Central memory CD4-positive, alpha-beta T cell (primary cell): ENCODE data around the gene LAMC1.

Source experiments
- DNase-seq: peaks from one replicate; pipeline ENCODE4 v3.0.0; 2022
- total RNA-seq, 3 experiments: gene quantifications; one replicate each; lab custom pipeline; 2026; lab: John Stamatoyannopoulos, UW

LAMC1 gene
- total RNA-seq, result 0 reads per million in 3 experiments

- DNase-seq, result no peak
Observed at GRCh38 chr1:183023146-183023600, at the start of gene LAMC1. TSS of gene LAMC1 (plus strand) at chr1:183023420. CDS start at chr1:183023717, 297 bp downstream.

GRCh38 chr1:182974506-182975191, 48.6 kb upstream of the LAMC1 start:
- DNase-seq, result no peak

GRCh38 chr1:182977480-182977879, 45.7 kb upstream of the LAMC1 start:
- DNase-seq, result no peak

DNA sequence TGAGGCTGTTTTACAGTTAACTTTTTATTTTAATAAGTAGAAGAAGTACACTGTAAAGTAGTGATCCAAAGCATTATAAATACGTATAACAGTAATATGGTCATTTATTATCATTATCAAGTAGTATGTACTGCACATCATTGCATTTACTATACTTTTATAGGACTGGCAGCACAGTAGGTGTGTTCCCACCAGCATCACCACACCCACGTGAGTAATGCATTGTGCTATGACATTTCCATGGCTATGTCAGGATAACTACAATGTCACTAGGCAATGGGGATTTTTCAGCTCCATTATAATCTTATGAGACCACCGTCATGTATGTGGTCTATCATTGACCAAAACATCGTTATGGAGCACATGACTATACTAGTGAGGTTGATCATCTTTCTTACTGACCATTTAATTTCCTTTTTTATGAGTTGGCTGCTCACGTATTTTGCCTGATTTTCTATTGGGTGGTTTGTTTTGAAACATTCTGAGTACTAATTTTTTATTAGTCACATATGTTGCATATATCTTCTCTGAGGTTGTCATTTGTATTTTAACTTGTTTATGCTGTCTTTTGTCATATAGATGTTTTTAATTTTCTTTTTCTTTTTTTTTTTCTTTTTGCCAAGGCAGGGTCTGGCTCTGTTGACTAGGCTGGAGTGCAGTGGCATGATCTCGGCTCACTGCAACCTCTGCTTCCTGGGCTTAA, 44.9 kb upstream of the LAMC1 start:
- no peak for DNase-seq

DNA sequence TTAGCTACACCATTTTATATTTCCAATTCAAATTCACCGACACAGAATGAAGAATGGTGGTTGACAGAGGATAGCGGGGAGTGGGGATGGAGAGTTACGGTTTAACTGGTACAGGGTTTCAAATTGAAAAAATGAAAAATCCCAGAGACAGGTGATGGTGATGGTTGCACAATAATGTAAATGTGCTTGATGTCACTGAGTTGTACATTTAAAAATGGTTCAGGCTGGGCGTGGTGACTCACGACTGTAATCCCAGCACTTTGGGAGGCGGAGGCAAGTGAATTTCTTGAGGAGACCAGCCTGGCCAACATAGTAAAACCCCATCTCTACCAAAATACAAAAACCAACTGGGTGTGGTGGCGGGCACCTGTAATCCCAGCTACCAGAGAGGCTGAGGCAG, 39.1 kb upstream of the LAMC1 start:
- DNase-seq, result no peak

DNA sequence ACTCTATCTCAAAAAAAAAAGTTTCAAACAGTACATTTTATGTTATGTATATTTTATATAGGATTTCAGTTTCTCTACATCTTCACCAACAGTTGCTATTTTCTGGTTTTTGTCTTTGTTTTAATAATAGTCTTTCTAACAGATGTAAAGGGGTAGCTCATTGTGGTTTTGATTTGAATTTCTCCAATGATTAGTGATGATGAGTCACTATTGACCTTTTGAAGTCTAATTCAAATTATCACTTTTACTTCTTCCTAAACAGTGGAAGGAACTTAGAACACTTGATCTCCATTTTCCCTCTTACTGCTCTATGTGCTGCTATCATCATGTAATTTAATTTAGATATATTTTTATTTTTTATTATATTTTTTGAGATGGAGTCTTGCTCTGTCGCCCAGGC, 38.6 kb upstream of the LAMC1 start:
- DNase-seq, result no peak

DNA sequence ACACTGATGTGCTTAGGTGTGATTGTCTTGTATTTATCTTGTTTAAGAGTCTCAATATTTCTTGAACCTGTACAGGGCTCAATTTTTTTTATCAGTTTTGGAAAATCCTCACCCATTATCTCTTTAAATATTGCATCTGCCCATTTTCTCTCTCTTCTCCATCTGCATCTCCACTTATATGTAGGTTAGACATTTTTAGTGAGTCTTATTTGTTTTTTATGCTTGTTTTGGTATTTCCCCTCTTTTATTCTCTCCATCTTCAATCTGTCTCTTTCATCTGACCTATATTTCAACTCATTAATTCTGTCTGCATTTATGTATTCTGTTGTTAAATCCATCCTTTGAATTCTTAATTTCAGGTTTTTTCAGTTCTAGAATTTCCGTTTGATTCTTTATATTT, 37.3 kb upstream of the LAMC1 start:
- no peak for DNase-seq

DNA sequence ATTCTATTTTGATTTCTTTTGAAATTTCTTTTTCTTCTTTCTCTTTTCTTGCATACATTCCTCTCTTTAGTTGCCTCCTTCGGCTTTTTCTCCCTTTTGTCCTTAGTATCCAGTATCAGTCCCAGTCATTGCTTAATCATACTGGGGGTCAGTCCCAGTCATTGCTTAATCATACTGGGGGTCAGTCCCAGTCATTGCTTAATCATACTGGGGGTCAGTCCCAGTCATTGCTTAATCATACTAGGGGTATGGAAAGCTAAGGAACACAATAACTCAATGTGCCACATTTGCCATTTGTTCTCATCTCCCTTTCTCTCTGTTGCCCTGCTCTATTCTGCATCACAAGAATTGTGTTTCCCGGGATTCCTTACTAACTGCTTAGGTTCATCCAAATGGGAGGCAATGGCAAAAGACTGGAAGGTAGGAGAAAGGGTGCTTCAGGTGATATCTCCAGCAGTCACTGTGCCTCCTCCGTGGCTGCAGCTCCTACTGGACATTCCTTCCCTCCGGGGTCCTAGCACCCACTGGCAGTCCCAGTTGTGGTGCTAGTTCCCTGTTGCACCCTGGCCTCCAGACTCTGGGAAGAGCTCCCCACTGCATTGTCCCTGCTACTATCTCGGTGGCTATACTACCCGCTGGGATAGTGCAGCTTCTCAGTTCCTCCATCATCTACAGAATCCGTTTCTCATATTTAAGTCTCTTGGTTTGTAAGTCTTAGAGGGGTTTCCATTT, 32.6 kb upstream of the LAMC1 start:
- no peak for DNase-seq

DNA sequence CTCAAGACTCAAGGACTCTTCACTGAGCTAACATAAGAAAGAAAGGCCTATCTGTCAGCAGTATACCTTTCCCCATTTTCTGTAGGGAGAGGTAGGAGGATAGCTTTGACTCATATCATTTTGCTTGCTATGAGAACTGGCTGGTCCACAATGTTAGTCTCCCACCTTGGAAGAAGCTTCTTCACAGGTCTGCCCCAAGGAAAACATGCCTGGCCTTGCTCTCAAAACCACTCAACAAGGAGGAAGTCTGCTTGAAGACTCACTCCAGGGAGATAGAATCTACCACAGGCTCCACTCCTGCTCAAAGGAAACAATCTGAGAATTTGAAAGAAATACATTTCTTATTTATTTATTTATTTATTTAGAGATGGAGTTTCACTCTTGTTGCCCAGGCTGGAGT, 29.5 kb upstream of the LAMC1 start:
- no peak for DNase-seq

DNA sequence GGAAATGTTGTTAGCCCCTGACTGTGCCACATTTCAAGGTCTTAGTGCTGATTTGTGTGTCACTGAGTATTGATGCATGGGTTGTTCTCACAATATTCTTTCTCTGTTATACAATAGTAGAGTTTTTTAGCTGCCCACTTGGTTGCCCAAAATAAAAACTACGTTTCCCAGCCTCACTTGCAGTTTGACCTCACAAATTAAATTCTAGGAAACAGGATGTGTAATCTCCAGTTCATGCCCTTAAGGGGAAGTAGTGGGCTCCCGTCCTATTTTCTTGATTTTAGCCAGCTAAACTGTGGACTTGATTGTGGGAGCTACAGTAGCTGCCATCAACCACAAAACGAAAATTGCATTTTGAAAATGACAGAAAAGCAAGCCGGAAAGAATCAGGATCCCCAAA, 27.3 kb upstream of the LAMC1 start:
- no peak for DNase-seq

GRCh38 chr1:182996816-182997215, 26.4 kb upstream of the LAMC1 start:
- no peak for DNase-seq

- no peak for DNase-seq
Observed at GRCh38 chr1:182998482-182998881, 24.7 kb upstream of the LAMC1 start.

- no peak for DNase-seq
Observed at GRCh38 chr1:183000167-183000962, 22.9 kb upstream of the LAMC1 start.

DNA sequence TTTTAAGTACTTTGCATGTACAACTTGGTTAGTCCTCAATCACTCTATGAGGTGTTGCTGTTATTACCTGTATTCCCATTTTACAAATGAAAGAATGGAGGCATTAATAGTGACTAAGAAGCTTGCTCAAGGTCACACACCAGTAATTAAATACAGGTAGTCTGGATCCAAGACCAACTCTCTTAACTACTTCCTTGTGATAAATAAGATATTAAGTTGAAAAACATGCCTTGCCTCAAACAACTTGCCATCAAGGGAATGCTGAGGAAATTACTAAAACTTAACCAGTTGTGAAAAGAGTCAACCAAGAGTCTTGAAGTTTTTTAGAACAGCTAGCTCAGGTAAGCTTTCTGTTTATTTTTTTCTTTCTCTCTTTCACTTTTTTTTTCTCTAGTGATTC, 21.0 kb upstream of the LAMC1 start:
- no peak for DNase-seq

DNA sequence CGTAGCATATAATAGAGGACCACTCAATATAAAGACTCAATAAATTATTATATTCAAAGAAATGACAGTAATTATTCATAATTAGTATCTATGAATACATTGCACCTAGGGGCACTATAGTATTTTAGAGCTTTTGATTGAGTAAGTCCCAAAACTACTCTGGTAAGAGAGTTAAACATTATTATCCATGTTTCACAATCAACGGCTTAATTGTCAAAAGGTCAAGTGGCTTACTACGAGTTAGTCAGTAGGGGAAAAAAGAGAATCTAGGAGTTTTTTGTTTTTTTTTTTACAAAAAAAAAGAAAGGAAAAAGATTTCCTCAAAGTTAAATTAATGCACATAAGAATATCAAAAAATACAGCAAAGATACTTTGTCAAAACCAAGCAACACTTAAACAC, 20.4 kb upstream of the LAMC1 start:
- no peak for DNase-seq

GRCh38 chr1:183003203-183003602, 20.0 kb upstream of the LAMC1 start:
- no peak for DNase-seq

DNA sequence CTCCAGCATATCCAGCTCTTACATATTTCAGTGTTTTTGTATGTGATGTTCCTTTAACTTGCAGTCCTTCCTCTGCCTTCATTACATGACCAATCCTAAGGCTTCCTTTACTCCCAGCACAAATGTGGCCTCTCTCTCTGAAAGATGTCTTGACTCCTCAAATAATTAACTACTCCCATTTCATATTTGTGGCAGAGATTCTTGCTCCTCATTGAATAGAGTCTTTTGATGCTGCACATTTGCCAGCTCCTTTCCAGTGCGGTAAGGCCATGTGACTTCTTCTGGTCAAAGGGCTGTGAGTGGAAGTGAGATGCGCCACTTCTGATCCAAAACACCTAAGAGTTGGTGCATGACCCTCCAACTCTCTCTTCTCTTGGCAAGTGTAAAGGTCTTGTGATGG, 19.1 kb upstream of the LAMC1 start:
- DNase-seq, result no peak

DNA sequence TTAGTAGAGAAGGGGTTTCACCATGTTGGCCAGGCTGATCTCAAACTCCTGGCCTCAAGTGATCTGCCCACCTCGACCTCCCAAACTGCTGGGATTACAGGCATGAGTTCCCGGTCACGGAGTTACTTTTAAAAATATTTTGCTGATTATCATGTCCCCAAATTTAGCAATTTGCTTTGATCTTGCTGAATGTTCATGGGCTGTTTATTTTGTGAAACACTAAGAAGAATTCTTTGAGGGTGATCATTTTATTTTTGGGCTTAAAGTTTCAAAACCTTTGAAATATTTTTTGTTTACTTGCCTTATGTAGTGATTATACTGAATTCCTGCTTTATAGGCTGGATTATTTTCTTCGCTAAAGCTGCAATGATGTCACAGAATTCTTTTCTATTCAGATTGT, 11.4 kb upstream of the LAMC1 start:
- no peak for DNase-seq

DNA sequence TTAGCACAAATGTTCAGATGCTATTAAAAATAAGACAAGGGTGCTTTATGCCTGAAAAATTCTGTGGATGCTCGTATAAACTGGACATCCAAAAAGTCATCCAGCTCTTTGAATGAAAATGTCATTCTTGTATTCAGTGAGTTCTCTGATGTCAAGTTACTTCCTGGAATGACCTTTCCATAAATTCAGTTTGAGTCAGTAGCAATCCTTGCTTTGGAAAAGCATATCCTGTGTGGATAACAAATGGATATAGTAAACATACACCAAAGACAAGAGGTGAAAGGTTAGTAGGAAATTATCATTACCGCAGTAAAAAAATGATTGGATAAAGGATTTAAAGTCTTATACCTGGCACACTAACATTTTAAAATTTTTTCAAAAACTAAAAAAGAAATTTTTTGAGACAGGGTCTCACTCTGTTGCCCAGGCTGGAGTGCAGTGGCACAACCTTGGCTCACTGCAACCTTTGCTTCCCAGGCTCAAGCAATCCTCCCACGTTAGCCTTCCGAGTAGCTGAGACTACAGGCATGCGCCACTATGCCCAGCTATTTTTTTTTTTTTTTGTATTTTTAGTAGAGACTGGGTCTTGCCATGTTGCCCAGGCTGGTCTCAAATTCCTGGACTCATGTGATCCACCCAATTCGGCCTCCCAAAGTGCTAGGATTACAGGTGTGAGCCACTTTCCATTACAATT, 10.8 kb upstream of the LAMC1 start:
- no peak for DNase-seq

DNA sequence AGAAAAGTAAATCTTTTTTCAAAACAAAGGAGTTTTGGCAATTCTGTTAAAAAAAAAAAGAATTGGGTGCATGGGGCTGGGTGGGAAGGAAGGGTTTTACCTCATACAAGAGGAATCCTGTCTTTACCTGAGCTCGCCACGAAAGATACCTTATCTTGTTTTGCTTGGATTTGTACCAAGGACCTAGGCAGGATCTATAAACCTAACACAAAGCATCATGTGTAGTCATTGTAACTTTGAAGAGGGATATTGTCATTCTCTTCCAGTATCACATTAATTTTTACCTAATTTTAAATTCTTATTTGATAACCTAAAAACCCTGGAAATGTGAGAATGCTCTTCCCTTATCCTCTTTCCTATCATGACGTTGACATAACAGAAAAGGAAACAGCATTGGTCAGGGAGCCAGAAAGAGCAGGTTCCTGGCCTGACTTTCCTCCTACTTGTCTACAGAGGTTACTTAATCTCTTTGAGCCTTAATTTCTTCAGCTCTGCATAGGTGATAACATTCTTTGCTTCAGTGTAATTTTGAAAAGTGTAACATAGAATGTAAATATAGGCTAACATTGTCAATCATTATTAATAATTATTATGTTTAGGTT, 4.0 kb upstream of the LAMC1 start:
- DNase-seq, result no peak

DNA sequence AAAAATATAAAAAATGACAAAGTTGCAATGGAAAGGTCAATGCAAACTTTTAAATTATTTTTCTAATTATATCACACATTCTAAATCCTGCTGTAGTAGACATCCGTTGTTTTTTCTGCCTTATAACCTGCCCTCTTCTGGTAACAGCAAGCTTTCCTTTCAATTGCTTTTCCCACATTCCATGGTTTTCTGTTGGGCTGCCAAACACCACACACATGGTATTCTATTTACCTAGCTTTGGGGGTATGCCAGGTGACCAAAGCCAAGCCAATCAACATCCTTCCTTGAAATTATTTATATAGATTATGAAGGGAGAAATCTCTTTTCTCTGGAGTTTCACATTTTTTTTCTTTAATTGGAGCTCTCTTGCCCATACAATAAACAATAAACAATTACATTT, 3.4 kb upstream of the LAMC1 start:
- no peak for DNase-seq
